ENCODE results near the gene PEX12.
"Not testable (repeated sequence)": the region's sequence is repeated elsewhere in the genome, so short reads cannot be mapped to it uniquely, and the experiment has no call there.

PEX12 gene

DNA sequence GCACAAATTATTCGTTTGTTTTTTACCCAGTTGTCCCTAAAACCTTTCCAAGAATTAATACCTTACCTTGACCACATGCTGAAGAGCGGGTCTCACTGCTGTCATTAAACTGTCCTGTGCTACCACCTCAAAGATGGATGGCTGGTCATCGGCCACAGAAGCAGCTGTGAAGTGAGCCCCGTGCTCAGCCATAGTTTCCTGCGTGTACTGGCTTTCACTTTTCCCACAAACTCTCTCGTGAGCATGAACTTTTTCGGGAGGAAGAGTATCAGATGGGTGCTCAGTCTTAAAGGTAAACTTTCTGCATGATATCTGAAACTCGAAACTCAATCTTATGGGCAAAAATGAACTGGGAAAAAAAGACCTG is 558 bp downstream of the PEX12 start:
- no peak for DNase-seq (ENCODE audit: low spot score)

GRCh38 chr17:35575759-35576158 is 2.6 kb downstream of the PEX12 start:
- no peak for DNase-seq (ENCODE audit: low spot score)

DNA sequence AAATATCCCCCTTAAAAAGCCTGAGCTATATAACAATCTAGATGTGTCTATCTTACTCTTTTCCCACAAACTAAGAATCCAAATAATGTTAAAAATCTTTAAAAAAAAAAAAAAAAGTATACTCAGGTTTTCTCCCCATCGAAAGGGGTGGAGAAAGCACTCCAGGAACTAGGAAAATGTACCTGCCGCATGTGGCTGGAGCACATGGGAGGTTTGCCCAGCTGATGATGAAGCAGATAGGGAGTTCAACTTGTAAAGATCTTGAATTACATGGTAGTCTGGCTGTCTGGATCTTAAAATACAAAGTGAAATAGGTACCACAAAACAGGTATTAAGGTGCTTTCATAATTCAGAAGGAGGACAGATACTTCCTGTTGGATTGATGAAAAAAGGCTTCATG is 9.0 kb downstream of the PEX12 start:
- no peak for DNase-seq (ENCODE audit: low spot score)

DNA sequence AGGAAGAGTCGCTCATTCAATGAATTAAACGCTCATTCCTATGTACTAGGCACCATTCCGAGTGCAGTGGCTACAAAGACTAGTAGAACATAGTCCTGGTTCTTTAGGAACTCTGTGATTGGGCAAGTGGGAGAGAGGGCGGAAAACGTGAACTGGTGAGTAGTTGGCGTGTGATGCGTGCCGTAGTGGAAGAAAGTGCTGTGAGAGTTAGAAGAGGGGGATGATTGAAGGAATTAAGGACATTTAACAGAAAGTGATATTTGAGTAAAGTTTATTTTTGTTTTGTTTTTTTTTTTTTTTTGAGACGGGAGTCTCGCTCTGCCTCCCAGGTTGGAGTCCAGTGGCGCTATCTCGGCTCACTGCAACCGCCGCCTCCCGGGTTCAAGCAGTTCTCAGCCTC is 9.8 kb downstream of the PEX12 start:
- DNase-seq (ENCODE audit: low spot score) = no peak

DNA sequence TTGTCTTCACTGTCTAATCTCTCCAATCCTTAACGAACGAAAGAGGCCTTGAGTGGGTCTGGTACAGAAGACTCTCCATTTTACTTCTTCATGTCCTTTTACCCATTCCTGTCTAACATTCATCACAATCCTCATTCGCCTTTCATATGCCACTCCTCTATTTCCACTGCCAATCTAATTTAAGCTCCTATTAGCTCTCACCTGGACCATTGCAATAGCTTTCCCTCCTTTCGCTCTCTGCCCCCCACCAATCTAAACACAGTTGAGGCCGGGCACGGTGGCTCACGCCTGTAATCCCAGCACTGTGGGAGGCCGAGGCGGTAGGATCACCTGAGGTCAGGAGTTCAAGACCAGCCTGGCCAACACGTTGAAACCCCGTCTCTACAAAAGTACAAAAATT is 11.4 kb downstream of the PEX12 start:
- no peak for DNase-seq (ENCODE audit: low spot score)

GRCh38 chr17:35563181-35563580 is 15.2 kb downstream of the PEX12 start:
- DNase-seq (ENCODE audit: low spot score) = not testable (repeated sequence)

- DNase-seq (ENCODE audit: low spot score) = no peak
Observed at GRCh38 chr17:35560703-35561102, 17.7 kb downstream of the PEX12 start, which contains the start of gene SLFN14. Gene SLFN14, minus strand, starts transcription at chr17:35560819. Its CDS starts 2,757 bp downstream, at chr17:35558062.

DNA sequence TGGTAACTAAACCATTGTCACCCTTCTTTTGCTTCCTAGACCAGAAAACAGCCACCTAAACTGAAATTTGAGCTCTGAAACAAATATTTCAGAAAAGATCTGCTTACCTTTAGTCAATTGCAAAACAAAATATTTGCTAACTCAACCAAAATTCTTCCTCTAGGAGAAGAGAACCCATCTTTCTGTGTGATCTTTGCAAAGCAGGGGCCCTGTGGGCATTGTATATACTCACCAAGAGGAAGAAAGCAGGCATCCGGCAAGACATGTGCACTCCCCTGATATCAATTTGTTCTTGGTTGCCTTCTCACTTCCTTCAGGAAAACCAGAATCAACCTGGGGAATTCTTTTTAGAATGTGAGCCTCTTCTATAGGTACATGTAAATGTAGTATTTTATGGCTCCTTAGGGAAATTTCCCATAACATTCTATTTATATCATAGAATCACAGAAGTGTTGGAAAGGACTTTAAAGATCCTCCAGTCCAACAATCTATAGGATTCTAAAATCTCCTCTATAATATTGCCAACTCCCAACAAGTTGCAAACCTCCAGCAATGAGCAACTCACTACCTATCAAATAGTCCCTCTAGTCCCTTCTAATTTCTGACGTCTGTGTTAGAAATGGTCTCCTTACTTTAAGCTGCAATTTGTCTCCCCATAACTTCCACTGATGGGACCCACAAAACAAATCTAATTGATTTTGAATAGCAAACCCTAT is 18.7 kb downstream of the PEX12 start:
- DNase-seq (ENCODE audit: low spot score) = no peak

- no peak for DNase-seq (ENCODE audit: low spot score)
Observed at GRCh38 chr17:35557353-35557752, 21.0 kb downstream of the PEX12 start.

DNA sequence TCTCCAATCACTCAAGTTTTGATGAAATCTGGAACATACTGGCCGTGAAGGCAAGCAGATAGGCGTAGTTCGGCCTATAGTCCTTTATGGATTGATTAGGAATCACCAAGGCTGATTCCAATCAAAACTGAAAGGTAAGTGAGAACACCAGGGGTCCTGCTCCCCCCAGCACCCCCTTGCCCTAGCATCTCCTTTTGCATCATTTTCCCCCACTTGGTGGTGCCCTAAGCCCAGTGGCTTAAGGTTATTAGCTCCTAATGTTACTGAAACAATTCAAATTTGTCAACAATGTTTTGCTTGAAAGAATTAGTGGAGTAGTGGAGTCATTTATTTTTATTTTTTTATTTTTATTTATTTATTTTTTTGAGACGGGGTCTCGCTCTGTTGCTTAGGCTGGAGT is 22.7 kb downstream of the PEX12 start:
- DNase-seq (ENCODE audit: low spot score) = no peak

DNA sequence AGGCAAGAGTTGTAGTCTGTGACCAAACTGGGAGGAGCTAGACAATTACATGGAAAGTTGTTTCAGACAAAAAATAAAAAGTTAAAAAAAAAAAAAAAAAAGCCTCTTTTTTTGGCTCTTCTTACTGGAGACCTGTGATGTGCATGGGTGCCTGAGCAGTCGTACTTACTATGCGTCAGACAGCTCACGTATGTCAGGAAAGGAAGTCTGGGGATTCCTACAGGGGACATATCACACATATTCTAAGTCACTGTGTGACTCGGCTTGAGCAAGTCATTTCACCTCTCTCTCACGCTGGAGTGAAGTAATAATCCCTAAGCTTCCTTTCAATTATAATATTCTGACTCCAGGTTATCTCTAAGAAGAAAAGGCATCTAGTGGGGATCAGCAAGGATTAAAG is 23.7 kb downstream of the PEX12 start:
- DNase-seq (ENCODE audit: low spot score) = no peak

- no peak for DNase-seq (ENCODE audit: low spot score)
Observed at GRCh38 chr17:35553310-35553709, 25.1 kb downstream of the PEX12 start.

DNA sequence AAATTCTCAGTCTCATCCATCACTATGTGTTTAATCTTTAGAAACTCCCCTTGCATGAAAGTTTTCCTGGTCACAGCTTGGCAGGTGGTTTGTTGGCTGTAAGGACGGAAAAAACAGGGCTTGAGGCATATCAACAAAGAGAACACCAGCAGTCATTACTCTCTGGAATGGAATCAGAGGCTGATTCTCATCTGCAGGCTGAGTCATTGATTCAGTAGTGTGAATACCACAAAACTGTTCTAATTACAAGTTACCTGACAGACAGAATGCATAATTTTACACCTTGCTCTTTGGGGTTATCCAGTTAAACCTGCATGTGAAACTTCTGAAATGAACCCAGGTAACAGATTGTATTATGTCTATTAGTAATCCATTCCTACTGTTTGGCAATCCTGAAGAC is 29.4 kb downstream of the PEX12 start:
- no peak for DNase-seq (ENCODE audit: low spot score)

- DNase-seq (ENCODE audit: low spot score) = no peak
Observed at GRCh38 chr17:35548208-35548810, 30.1 kb downstream of the PEX12 start.

DNA sequence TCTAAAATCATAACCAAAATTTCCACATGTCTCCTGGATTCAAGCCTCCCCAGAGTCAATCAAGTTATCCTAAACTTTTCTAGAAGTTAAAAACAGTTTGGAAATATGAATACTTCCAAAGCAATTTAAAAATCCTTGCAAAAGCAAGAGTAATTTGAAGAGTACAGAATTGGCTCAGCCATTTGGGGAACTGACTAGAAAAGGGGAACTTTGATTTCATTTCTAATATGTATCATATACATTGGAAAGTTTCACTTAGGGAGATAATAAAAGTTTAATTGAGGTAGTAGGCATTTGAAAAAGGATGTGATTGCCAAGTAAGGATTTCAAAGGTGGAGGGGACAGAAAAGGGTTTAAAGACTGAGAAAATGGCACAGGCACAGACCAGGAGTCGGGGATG is 31.9 kb downstream of the PEX12 start:
- no peak for DNase-seq (ENCODE audit: low spot score)

- DNase-seq (ENCODE audit: low spot score) = no peak
Observed at GRCh38 chr17:35545150-35545549, 33.2 kb downstream of the PEX12 start.

GRCh38 chr17:35543856-35544255 is 34.5 kb downstream of the PEX12 start:
- DNase-seq (ENCODE audit: low spot score) = no peak

- DNase-seq (ENCODE audit: low spot score) = no peak
Observed at GRCh38 chr17:35542990-35543389, 35.4 kb downstream of the PEX12 start.

DNA sequence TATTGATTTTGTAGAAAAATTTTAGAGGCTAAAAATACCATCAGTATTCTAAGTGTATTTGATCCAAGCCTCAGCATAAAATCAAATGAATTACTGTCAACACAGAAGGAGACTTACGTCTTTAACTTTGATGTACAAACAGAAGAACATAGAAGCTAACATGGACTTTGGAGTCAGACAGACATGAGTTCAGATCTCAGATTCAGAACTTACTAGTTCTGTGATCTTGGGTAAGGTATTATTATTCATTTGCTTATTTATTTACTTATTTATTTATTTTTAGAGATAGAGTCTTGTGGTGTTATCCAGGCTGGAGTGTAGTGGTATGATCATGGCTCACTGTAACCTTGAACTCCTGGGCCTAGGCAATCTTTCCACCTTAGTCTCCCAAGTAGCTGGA is 36.9 kb downstream of the PEX12 start:
- DNase-seq (ENCODE audit: low spot score) = no peak

DNA sequence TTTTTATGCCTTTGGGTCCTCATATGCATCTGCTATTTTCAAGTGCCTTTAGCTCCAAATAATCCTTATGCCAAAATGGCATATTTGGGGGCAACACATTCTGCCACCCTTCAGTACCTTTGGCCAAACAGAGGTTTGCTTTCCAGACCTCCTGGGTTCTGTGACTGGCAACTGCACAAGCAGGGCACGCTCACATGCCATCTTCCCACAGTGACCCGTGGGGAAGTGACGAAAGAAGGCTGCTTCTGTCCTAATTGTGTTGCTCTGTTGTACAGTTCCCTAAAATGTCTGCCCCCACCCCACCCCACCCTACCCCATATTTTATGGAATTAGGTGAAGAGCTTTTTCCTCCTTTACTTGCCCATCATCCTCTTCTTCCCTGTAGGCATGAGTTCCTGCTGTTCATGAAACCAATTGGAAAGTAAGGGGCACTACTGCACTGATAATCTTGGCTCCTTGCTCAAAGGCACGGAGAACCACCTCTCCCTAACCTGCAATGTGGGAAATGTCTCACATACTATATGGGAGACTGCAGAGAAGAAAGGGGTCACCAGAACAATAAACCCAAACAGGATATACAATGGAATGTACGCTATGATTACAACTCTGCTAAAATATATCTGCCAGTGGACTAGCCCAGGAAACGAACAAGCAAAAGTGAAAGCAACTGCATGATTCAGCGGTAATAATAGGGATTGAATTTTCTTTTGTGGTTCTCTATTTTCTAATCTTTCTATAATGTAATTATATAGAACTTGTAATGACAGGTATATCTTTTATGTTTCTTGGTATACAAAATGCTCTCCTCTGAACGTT is 37.6 kb downstream of the PEX12 start:
- peak; percentile 48 for DNase-seq (ENCODE audit: low spot score)

- no peak for DNase-seq (ENCODE audit: low spot score)
Observed at GRCh38 chr17:35539659-35540026, 38.7 kb downstream of the PEX12 start.

DNA sequence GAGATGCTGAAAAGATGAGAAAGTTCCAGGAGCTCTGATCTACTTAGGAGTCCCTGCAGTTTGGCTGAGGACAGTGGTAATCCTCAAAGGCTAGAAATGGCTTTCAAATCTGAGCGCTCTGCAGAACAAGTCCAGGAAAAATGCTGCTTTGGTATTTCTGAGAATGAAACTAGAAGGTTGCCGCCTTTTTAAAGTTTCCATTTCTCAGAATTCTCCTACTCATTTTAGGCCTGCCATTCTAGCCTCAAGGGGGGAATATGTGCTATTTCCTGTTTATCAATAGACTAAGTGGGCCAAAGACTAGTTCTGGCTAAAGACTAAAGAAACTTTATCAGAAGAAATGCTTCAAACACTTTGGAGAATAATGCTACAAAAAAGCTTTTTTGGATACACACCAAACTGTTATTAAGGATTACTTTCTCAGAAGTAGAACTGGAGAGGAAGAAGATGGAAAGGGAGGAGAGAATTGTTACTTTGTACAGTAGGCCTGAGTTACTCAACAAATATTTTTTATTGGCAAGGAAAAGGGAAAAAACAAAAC is 40.7 kb downstream of the PEX12 start, which contains the start of gene SLFN12L:
TSS of gene SLFN12L (minus strand) at position 78 of the 541 bp plus-strand sequence. CDS start 15,314 bp downstream, outside the sequence.
- DNase-seq (ENCODE audit: low spot score) = peak; percentile 61

Data from CD4-positive, alpha-beta T cell treated with Interleukin-6 at 100 ng/mL for 8 hours (primary cell).